Prostate gland (tissue), 2 donors: Measurements from ENCODE around the gene TMEM232. TPM values are rescaled to one million over a fixed set of nuclear protein-coding genes. Genes with fewer than 3 reads are reported as not detected.

Experiments used
- microRNA-seq: library from miRNA; unstranded; fragments of <30 nt; microRNA quantifications from one replicate; pipeline ENCODE4, GENCODE V29; 2016
- small RNA-seq, 2 donors: library from RNA; depleted of rRNA; stranded (forward); fragments of <200 nt; gene quantifications; one replicate each; pipeline ENCODE3, GENCODE V24; 2016
- total RNA-seq, 2 donors: library from RNA; depleted of rRNA; stranded (reverse); fragments of >200 nt; gene quantifications; one replicate each; pipeline ENCODE4 v1.1.0, GENCODE V29; 2016

TMEM232 gene
- total RNA-seq, 2 donors from 2014 or later, result 5.1 to 11.3 TPM

Small RNA genes lying within 50 kb of the gene (microRNA-seq; reads per million reads assigned to microRNA genes)
- gene MIR548F3, result not detected

Small RNA genes lying within 50 kb of the gene (small RNA-seq; reads per million reads assigned to genes)
- gene MIR548F3 (0 reads per million in 2 donors), gene RF00432 (0 reads per million in 2 donors)

Other genes with a start within 250 kb of the TMEM232 start
- gene SLC25A46, start 12.3 kb upstream of the TMEM232 start, total RNA-seq, result 10 to 100 TPM; 35.6 to 44.7 TPM